A172 (cell line): ENCODE results near the gene SLC43A2. TPM values are rescaled to one million over a fixed set of nuclear protein-coding genes. Genes with fewer than 3 reads are reported as not detected.

Experiments used
- DNase-seq: peaks from one replicate; pipeline ENCODE4 v3.0.0-alpha.2; 2015; ENCODE audit warnings: low spot score
- total RNA-seq: library from RNA; depleted of rRNA; stranded (reverse); fragments of >200 nt; shearing (Covaris generic); gene quantifications from 2 replicates; pipeline ENCODE4 v1.2.3, GENCODE V29; 2014

SLC43A2 gene
- total RNA-seq, 1 experiment from 2014 or later, result 6.5 TPM

DNA sequence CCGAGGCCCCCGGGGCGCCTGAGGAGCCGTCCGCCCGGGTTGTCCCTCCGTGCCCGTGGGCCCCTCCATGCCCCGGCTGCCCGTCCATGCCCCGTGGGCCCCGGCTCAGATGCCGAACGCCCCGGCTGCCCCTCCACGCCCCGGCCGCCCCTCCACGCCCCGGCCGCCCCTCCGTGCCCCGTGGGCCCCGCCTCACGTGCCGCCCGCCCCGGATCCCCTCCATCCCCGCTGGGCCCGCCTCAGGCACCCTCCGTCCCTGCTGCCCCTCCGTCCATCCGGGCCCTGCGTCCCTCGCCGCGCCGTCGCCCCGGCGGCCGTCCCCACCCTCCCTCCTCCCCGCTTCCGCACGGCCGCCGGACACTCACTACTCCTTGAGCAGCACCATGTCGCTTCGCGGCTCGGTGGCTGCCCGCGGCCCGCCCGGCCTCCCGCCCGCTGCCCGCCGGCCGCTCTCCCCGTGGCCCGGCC is 66.4 kb downstream of the SLC43A2 start:
- no peak for DNase-seq

GRCh38 chr17:1561420-1562175 is 67.0 kb downstream of the SLC43A2 start:
- DNase-seq, result no peak

- no peak for DNase-seq
These were observed 67.7 kb downstream of the SLC43A2 start for GRCh38 chr17:1560858-1561355.

DNA sequence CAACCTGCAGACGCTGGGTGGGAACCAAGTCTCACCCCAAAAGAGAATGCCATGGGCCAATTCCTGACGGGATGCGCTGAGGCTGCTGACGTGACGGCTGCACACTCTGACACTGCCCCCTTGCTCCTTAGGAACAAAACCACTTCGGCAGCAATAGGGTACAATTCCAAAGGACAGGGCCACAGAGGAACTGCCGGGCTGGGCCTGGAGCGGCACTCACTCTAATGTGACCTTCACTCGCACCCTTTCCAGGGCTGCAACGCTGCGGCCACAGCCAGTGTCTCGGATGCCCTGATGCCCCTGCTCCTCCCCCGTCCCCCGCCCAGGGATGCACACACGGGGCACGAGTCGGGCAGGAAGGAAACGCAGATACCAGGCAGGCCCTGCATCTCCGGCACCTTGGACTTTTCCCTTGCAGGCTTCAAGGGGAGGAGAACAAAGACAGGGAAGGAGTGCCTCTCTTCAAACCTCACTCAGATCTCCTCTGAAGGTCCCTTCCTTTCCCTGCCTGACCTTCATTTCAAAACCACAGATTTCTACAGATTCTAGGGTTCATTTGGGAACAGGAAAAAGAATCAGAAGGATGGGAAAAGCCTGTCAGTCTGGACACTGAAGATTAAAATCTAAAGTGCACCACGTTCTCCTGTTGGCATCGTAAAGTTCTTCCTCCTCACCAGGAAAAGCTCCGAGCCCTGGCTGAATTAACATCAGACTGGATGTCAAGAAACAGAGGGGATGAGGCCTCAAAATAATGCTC is 68.4 kb downstream of the SLC43A2 start:
- DNase-seq, result no peak

DNA sequence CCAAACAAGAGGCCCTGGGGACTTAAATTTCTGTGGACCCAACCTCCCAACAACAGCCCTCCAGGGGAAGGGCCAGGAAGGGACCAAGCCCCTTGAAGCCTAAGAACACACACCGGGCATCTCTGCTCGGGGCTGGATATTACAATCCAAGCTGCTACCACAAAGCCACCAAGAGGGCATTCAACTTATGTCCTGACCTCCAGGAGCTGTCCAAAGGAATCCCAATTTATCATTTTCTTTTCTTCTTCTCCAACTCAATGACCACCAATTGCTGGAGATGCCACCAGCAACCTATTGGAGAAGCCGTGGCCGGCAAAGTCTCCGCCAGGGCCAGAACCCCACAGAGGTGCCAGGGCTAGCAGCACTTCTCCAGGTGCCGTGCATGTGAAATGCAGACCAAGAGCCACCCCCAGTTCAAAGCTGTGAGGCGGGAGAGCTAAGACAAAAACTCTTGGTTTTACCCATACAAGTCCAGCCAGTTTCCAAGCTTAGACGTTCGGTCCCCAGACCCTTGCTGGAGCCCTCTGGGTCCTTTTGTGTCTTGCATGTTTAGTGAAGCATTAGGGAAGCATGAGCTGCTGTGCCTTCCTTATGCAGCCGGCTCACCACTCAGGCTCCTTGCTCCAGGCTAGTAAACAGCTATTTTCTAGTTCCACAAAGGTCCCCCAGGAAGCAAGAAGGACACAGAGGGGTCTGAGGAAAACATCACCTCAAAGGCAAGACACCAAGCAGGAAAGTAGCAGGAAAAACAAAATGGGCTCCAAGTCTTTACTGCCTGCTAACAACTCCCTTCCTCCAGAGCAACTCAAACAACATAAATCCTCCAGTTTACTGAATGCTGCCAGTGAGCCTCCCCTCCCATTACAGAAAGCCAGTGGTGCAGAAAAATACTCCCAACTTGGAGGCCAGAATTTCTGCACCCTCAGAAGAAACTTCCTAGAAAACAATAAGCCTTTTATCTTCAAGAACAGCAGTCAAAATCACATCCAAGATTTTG is 69.3 kb downstream of the SLC43A2 start:
- DNase-seq, result no peak

GRCh38 chr17:1558401-1558800 is 70.2 kb downstream of the SLC43A2 start:
- DNase-seq, result no peak

DNA sequence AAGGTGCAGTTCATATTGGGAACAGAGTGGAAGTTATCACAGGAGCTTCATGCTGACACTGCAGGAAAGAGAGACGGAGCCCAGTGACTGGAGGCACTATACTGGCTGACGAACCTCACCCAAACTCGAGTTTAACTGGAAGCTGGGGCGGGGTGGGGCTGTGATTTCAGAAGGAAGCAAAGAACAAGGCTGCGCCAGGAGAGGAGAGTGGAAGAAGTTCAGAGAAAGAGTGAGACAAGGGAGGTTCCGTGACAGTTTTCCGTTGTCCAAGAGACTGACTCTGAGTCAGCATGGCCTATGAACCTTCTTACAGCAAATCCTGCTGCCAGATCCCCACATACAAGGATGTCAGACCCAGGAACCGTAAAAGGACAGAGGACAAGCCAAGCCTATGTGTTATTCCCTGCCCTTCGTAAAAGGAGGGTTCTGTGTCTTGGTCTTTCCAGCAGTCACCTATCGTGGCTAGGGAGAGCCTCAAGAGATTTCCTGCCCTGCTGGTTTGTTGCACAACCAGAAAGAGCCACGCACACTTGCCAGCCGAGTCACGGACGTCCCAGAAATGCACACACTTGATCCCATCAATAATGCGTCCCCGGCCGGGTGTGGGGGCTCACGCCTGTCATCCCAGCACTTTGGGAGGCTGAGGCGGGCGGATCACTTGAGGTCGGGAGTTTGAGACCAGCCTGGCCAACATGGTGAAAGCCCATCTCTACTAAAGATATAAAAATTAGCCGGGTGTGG is 71.1 kb downstream of the SLC43A2 start:
- no peak for DNase-seq

GRCh38 chr17:1555651-1556471 is 72.8 kb downstream of the SLC43A2 start:
- DNase-seq, result no peak

DNA sequence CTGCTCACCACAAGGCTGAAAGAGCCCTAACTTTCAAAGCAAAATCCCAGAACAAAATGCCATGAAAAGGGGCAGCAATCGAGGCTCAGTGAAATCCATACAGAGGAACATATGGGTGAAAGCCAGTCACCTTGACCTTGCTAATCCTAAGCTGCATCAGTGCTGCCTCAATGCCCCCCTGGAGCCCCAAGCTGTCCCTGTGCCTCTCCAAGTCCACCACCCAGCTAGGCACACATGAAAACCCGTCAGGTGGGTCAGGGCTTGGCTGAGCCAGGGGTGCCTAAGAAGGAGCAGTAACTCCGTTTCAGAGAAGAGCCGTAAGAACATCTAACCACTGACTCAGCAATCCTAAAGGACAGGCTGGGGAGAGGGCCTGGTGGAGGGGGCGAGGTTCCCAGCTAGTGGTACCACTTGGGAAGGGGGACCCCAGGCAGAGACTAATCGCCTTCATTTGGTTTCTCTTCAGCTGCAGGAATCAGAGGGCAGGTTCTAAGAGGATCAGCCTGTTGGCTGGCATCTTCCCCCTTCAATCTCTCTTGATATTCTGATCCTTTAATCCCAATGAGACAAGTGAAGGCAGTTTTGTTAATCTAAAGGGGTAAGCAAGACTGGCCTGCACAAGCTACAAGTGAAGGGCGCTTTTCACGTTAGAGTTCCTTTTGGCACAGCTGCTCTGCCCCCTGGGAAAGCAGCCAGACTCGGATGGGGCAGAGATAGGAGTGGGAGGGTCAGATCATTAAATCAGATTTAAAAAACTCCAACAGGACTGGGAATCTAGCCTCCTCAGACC is 73.7 kb downstream of the SLC43A2 start:
- DNase-seq, result no peak

GRCh38 chr17:1553354-1554266 is 75.0 kb downstream of the SLC43A2 start:
- DNase-seq, result no peak

GRCh38 chr17:1552932-1553331 is 75.7 kb downstream of the SLC43A2 start:
- no peak for DNase-seq

GRCh38 chr17:1551741-1552140 is 76.9 kb downstream of the SLC43A2 start:
- no peak for DNase-seq

GRCh38 chr17:1548032-1548431 is 80.6 kb downstream of the SLC43A2 start:
- DNase-seq, result no peak

DNA sequence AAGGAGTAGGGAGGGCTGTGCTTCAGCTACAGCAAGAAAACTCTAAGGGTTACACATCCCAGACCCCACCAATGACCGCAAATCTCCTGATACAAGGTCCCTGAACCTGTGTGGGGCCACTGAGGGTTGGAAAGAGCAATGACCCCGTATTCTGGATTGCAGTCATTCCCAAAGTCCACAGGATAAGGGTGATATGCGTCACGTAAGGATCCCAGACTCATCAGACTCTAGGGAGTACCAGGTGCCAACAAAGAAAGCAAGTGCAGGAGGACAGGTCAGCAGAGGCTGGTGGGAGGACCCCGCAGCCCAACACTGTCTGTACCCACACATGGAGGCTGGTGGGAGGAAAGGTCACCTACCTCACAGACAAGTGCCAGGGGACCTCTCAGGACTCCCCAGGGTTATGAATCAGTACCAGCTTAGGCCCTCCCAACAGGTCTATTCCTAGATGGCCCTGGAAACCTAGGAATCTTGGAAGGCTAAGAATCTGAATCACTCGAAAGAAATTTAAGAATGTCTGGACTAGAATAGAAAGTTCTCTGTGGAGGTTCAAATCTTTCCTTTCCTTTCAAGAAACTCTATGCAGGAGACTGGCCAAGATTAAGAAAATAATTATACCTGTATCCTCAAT is 82.2 kb downstream of the SLC43A2 start:
- DNase-seq, result no peak

GRCh38 chr17:1545618-1546017 is 83.0 kb downstream of the SLC43A2 start:
- DNase-seq, result no peak

DNA sequence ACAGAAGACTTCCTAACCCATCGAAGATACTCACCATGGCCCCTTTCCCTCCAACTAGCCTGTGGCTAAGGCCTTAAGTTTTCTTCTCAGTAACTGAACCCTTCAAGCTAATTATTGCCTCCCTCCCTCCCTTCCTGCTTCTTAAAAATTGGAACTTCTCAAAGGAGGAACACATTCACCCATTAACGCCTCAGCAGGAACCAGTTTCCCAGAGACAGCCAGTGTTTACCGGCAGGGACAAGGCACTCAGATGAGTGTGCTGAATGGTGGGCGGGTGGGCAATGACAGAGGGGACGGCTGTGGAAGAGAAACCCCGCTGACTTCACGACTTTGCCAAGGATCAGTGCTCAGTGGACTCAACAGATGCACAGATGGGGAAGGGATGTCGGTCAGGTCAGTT is 86.3 kb downstream of the SLC43A2 start:
- no peak for DNase-seq

DNA sequence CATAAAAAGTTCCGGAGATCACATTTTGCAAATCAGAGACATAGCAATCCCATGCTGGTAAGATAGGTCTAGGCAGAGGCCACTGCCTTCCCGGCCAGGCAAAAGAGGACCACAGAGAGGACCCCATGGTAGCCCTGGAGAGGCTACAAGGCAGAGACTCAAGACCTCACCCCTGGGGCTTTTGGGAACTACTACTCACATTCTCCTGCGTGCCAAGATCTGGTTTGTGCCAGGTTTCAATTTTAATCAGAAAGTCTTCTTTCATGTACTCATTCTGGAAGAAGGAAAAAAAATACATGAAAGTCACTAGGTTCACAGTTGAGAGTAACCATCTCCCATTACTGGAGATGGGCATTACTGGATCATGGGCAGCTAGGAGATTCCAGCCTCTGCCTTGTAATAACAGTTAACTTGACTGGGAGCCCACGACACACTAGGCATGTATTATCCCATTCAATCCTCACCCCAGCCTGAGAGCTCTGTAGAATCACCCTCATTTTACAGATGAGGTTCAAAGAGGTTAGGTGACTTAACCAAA is 87.2 kb downstream of the SLC43A2 start:
- no peak for DNase-seq
